Endothelial cell of umbilical vein (primary cell): ENCODE measurements around the gene PRDM10. TPM values are rescaled to one million over a fixed set of nuclear protein-coding genes. Genes with fewer than 3 reads are reported as not detected.

Source experiments
- BruUV-seq: library from RNA; stranded (reverse); fragments of 400-500 nt; replicated peaks from 2 replicates; lab custom pipeline; 2021; lab: Mats Ljungman, UMichigan
- CTCF ChIA-PET: fragments of 300-600, 350-600 bp; sonication (Branson Sonifier 250); formaldehyde crosslinking; loops from one replicate; lab custom pipeline; 2021; ENCODE audit warnings: antibody characterized with exemption, inconsistent platforms; lab: Charles Lee
- POLR2A ChIA-PET: fragments of 300-600, 350-600 bp; sonication (Branson Sonifier 250); formaldehyde crosslinking; loops from one replicate; lab custom pipeline; 2021; ENCODE audit warnings: antibody characterized with exemption, inconsistent platforms; lab: Charles Lee
- DNase-seq: peaks from one replicate; pipeline ENCODE4 v3.0.0-alpha.2; 2011; ENCODE audit warnings: low read depth, low spot score
- FAIRE-seq: peaks from 2 replicates; lab custom pipeline; 2011; peaks lifted over from hg19 to GRCh38; lab: Jason Lieb, UNC
- H2AFZ ChIP-seq: 2 replicates; pipeline ENCODE4 v1.6.0; 2012; ENCODE audit warnings: low read depth, low read length, control low read depth, inconsistent platforms
- H3K27ac ChIP-seq: 2 replicates; pipeline ENCODE4 v1.5.1; 2011; ENCODE audit warnings: low read depth, mild to moderate bottlenecking, control low read depth, low read length, moderate library complexity; ENCODE audit not compliant: insufficient read depth
- H3K27me3 ChIP-seq, 2 experiments: 2 replicates each; pipeline versions ENCODE4 v1.6.0 to v1.6.1; 2011; ENCODE audit warnings: low read length in 2 of 2, mixed read lengths in 1 of 2; ENCODE audit not compliant: control insufficient read depth in 2 of 2, insufficient read depth in 2 of 2
- H3K36me3 ChIP-seq, 2 experiments: 2 replicates in 1 of 2; 3 replicates in 1 of 2; pipeline ENCODE4 v1.5.1; 2011; ENCODE audit warnings: low read length in 2 of 2, mild to moderate bottlenecking in 1 of 2, moderate library complexity in 1 of 2; ENCODE audit not compliant: control insufficient read depth in 2 of 2, insufficient read depth in 2 of 2; ENCODE audit errors: extremely low read depth in 1 of 2
- H3K4me1 ChIP-seq: 3 replicates; pipeline ENCODE4 v1.5.1; 2011; ENCODE audit warnings: mild to moderate bottlenecking, low read length; ENCODE audit not compliant: control insufficient read depth, insufficient read depth; ENCODE audit errors: extremely low read depth
- H3K4me2 ChIP-seq: 2 replicates; pipeline ENCODE4 v1.6.1; 2011; ENCODE audit warnings: low read length, control low read depth, mixed read lengths; ENCODE audit not compliant: insufficient read depth
- H3K4me3 ChIP-seq, 3 experiments: fragments of 200-600 bp in 1 of 3; sonication (generic), shearing (Covaris generic) in 1 of 3; replicated peaks in 1 of 3; 2 replicates each; pipeline ENCODE4 v1.5.1; 2011 to 2016; ENCODE audit warnings: control low read depth in 3 of 3, low read length in 3 of 3, mild to moderate bottlenecking in 2 of 3, inconsistent platforms in 1 of 3, low read depth in 1 of 3, moderate library complexity in 1 of 3; ENCODE audit not compliant: insufficient read depth in 1 of 3
- H3K79me2 ChIP-seq: 2 replicates; pipeline ENCODE4 v1.6.0; 2012; ENCODE audit warnings: low read length, inconsistent platforms; ENCODE audit not compliant: control insufficient read depth, insufficient read depth
- H3K9ac ChIP-seq: replicated peaks from 2 replicates; pipeline ENCODE3; 2011; ENCODE audit warnings: low read length, control low read depth; ENCODE audit not compliant: insufficient read depth; ENCODE audit errors: extremely low read depth
- H3K9me1 ChIP-seq: replicated peaks from 3 replicates; pipeline ENCODE4 v1.6.0; 2011; ENCODE audit warnings: mild to moderate bottlenecking, low read length; ENCODE audit not compliant: control insufficient read depth, insufficient read depth; ENCODE audit errors: extremely low read depth
- H3K9me3 ChIP-seq: replicated peaks from 2 replicates; pipeline ENCODE4 v1.5.1; 2012; ENCODE audit warnings: low read length, inconsistent platforms; ENCODE audit not compliant: control insufficient read depth, insufficient read depth
- H4K20me1 ChIP-seq: replicated peaks from 2 replicates; pipeline ENCODE3; 2011; ENCODE audit warnings: mild to moderate bottlenecking, low read length; ENCODE audit not compliant: control insufficient read depth, insufficient read depth; ENCODE audit errors: extremely low read depth
- CTCF ChIP-seq, 2 donors: IDR thresholded peaks; 1 replicate in 1 of 2; 2 replicates in 1 of 2; pipeline ENCODE4 v1.5.1; 2011; ENCODE audit warnings: low read length in 2 of 2, mild to moderate bottlenecking in 2 of 2, moderate library complexity in 2 of 2, control low read depth in 1 of 2, inconsistent platforms in 1 of 2, low read depth in 1 of 2; ENCODE audit not compliant: insufficient read depth in 1 of 2; ENCODE audit errors: extremely low read depth in 1 of 2
- EZH2 ChIP-seq: IDR thresholded peaks from 2 replicates; pipeline ENCODE4 v1.6.1; 2012; ENCODE audit warnings: borderline replicate concordance, low read depth, mild to moderate bottlenecking, moderate library complexity, low read length, inconsistent platforms; ENCODE audit not compliant: severe bottlenecking
- FOS ChIP-seq: IDR thresholded peaks from 2 replicates; pipeline ENCODE4 v1.6.1; 2011; ENCODE audit warnings: mild to moderate bottlenecking, low read length, moderate library complexity, borderline replicate concordance; ENCODE audit not compliant: insufficient read depth
- GATA2 ChIP-seq: IDR thresholded peaks from 2 replicates; pipeline ENCODE4 v1.7.0; 2011; ENCODE audit warnings: low read depth, mild to moderate bottlenecking, moderate library complexity, mixed read lengths, low read length; ENCODE audit not compliant: insufficient read length, insufficient read depth
- JUN ChIP-seq: IDR thresholded peaks from 2 replicates; pipeline ENCODE4 v1.6.1; 2011; ENCODE audit warnings: borderline replicate concordance, low read depth; ENCODE audit not compliant: insufficient read length, insufficient read depth
- MAX ChIP-seq: IDR thresholded peaks from 2 replicates; pipeline ENCODE4 v1.6.1; 2011; ENCODE audit not compliant: insufficient read depth, insufficient read length
- MYC ChIP-seq: IDR thresholded peaks from one replicate; pipeline ENCODE4 v1.6.1; 2011; ENCODE audit warnings: mild to moderate bottlenecking, low read depth, low read length
- POLR2A ChIP-seq: IDR thresholded peaks from 2 replicates; pipeline ENCODE4 v1.6.1; 2012; ENCODE audit warnings: low read depth, mild to moderate bottlenecking, control low read depth, low read length
- POLR2AphosphoS5 ChIP-seq: IDR thresholded peaks from 2 replicates; pipeline ENCODE4 v1.6.1; 2012; ENCODE audit warnings: low read depth, mild to moderate bottlenecking, control low read depth, low read length, moderate library complexity; ENCODE audit not compliant: insufficient read depth
- dilution Hi-C: fragments of 300-500 bp; cut with MboI; formaldehyde crosslinking; loops from one replicate; pipeline ENCODE4 v1.15.0; 2019; ENCODE audit warnings: low sequenced_read_pairs; ENCODE audit not compliant: extremely low pct_ligation_motif_present
- intact Hi-C: fragments of 100-400 bp; cut with micrococcal nuclease; formaldehyde crosslinking; loops from one replicate; pipeline ENCODE4 v1.10.0; 2022
- polyA plus RNA-seq, 4 experiments: library from polyadenylated mRNA; depleted of rRNA in 3 of 4; stranded (reverse) in 3 of 4; unstranded in 1 of 4; fragments of >200 nt; gene quantifications; 2 replicates each; pipeline versions ENCODE4 v1.2.1 to v1.2.3, GENCODE V29; 2011 to 2012; ENCODE audit warnings: missing spikeins in 1 of 4
- total RNA-seq: library from RNA; stranded (reverse); gene quantifications from 2 replicates; pipeline ENCODE4 v1.2.3, GENCODE V29; 2021

The PRDM10 gene
- total and polyA plus RNA-seq, 2 donors (not counting 3 experiments of a cell fraction or from before 2014, with no cell fraction given), result 9.6 to 13.0 TPM

- DNase-seq (no peak), FAIRE-seq (no peak)
- no peak overlapping the region for H2AFZ ChIP-seq
- H3K79me2 ChIP-seq, result no peaks in the 10 kb centered on the region
- no peaks in the 10 kb centered on the region for H3K27me3 ChIP-seq
- H3K4me3 ChIP-seq, result no peak overlapping the region
- no peak overlapping the region for H3K4me2 ChIP-seq
- dilution Hi-C loops, result no loop called here
- POLR2A ChIA-PET, result no interaction called here
- H3K36me3 ChIP-seq, result peaks cover 0 to 2% of the 10 kb centered on the region in 2 experiments
- H3K4me1 ChIP-seq, result peaks cover 19% of the 10 kb centered on the region
- H3K9me3 ChIP-seq, result no peaks in the 10 kb centered on the region
- H3K9ac ChIP-seq, result no peak overlapping the region
- no peaks in the 10 kb centered on the region for H3K9me1 ChIP-seq
- no TSS peak for BruUV-seq
- CTCF ChIA-PET, result no interaction called here
- intact Hi-C loops, result loop anchor here (2.0 kb wide), 2 partner anchors 13 to 51 kb away; partner anchors contain the start of gene PRDM10
- no peaks in the 10 kb centered on the region for H4K20me1 ChIP-seq
- no peak for TF ChIP-seq POLR2AphosphoS5
- no peak for TF ChIP-seq GATA2
- no peak for TF ChIP-seq JUN
- TF ChIP-seq MAX, result no peak
- no peak for TF ChIP-seq POLR2A
- no peak for TF ChIP-seq EZH2
- TF ChIP-seq CTCF (IDR thresholded peaks at IDR 0.05; ENCODE audit: extremely low read depth in 1 of 2, insufficient read depth in 1 of 2, low read depth in 1 of 2, low read length in 2 of 2), result no peak
- TF ChIP-seq FOS, result no peak
- TF ChIP-seq MYC, result no peak
- no peak overlapping the region for H3K27ac ChIP-seq
Measured at GRCh38 chr11:129951866-129952262, 50.8 kb downstream of the PRDM10 start.
